Endothelial cell (in vitro differentiated cells): Measurements from ENCODE around the gene SCTR. TPM values are rescaled to one million over a fixed set of nuclear protein-coding genes. Genes with fewer than 3 reads are reported as not detected.

Experiments used
- DNase-seq: peaks from one replicate; pipeline ENCODE4 v3.0.0; 2021; ENCODE audit warnings: low spot score
- H3K27ac Mint-ChIP-seq: one replicate; pipeline ENCODE4 v1.8.0; 2021; ENCODE audit warnings: mixed read lengths, inconsistent platforms; ENCODE audit not compliant: unreplicated experiment
- H3K27me3 Mint-ChIP-seq: one replicate; pipeline ENCODE4 v1.8.0; 2021; ENCODE audit warnings: mild to moderate bottlenecking, moderate library complexity, mixed read lengths, inconsistent platforms; ENCODE audit not compliant: unreplicated experiment
- H3K36me3 Mint-ChIP-seq: one replicate; pipeline ENCODE4 v1.8.0; 2021; ENCODE audit warnings: mild to moderate bottlenecking, low read depth, mixed read lengths, inconsistent platforms; ENCODE audit not compliant: unreplicated experiment
- H3K4me1 Mint-ChIP-seq: one replicate; pipeline ENCODE4 v1.8.0; 2021; ENCODE audit warnings: mild to moderate bottlenecking, mixed read lengths, inconsistent platforms; ENCODE audit not compliant: unreplicated experiment
- H3K4me3 Mint-ChIP-seq: one replicate; pipeline ENCODE4 v1.8.0; 2021; ENCODE audit warnings: mild to moderate bottlenecking, mixed read lengths, inconsistent platforms; ENCODE audit not compliant: unreplicated experiment
- H3K9me3 Mint-ChIP-seq: one replicate; pipeline ENCODE4 v1.8.0; 2021; ENCODE audit warnings: mixed read lengths, inconsistent platforms; ENCODE audit not compliant: unreplicated experiment
- CTCF ChIP-seq: fragments of 200-600 bp; sonication (generic); IDR thresholded peaks from one replicate; pipeline ENCODE4 v1.5.0; 2021; ENCODE audit warnings: antibody characterized with exemption; ENCODE audit not compliant: unreplicated experiment
- total RNA-seq: library from RNA; stranded (reverse); fragmentation: NEBNext Ultra II Directional; extraction: Animal tissue kit (Norgen Biotek cat#: 25700); gene quantifications from one replicate; pipeline ENCODE4 v1.2.1, GENCODE V29; 2021; ENCODE audit not compliant: unreplicated experiment

Gene SCTR
- total RNA-seq, 1 donor from 2014 or later, result not detected

DNA sequence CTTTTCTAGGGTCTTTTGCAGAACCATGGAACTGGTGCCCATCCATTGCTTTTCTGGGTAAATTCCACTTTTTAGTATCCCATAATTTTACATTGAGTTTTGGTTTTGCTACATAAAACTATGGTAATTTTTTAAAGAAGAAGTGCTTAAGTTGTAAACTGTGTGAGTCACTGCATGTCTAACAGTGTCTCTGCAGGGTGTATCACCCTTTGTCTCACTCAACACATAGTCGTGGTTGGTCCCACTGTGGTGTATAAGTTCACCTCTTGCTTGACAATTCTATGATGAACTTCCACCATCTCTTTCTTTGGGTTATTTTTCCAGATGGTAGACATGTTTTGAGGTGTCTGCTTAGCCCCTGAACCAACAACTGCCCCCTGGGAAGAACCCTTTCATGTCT is 10.5 kb downstream of the SCTR start:
- Mint-ChIP-seq H3K36me3 (no peaks in the 10 kb centered on the region), H3K4me1 (peaks cover 3% of the 10 kb centered on the region), H3K27ac (no peak overlapping the region), H3K9me3 (no peaks in the 10 kb centered on the region), H3K4me3 (no peak overlapping the region), H3K27me3 (peaks cover 2% of the 10 kb centered on the region)
- no peak for DNase-seq
- TF ChIP-seq CTCF, result no peak

- H3K36me3 Mint-ChIP-seq, result no peaks in the 10 kb centered on the region
- DNase-seq, result no peak
- TF ChIP-seq CTCF, result no peak
- no peaks in the 10 kb centered on the region for H3K9me3 Mint-ChIP-seq
- peaks cover 2% of the 10 kb centered on the region for H3K27me3 Mint-ChIP-seq
- peaks cover 3% of the 10 kb centered on the region for H3K4me1 Mint-ChIP-seq
- no peak overlapping the region for H3K27ac Mint-ChIP-seq
- H3K4me3 Mint-ChIP-seq, result no peak overlapping the region
Measured at GRCh38 chr2:119512946-119513345, 11.3 kb downstream of the SCTR start.

- H3K36me3 Mint-ChIP-seq, result no peaks in the 10 kb centered on the region
- no peak for TF ChIP-seq CTCF
- no peaks in the 10 kb centered on the region for H3K27me3 Mint-ChIP-seq
- no peak overlapping the region for H3K27ac Mint-ChIP-seq
- no peak overlapping the region for H3K4me3 Mint-ChIP-seq
- H3K9me3 Mint-ChIP-seq, result no peaks in the 10 kb centered on the region
- no peak for DNase-seq
- no peaks in the 10 kb centered on the region for H3K4me1 Mint-ChIP-seq
Measured at GRCh38 chr2:119511989-119512388, 12.3 kb downstream of the SCTR start.

DNA sequence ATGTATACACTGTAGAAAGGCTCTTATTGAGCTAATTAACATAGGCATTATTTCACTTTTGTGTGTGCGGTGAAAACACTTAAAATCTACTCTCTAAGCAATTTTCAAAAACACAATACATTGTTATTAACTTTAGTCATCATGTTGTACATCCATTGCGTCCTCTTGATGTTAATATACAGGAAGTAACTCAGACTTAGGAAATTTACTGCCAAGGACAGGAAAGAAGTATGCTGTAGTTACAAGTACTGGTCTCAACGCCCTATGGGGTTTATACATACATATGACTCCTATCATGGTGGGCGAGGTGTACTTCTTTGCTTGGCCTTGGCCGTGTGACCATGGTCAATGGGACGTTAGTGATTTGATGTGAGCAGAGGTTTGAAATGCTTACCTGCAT is 15.5 kb downstream of the SCTR start:
- H3K9me3 Mint-ChIP-seq, result no peaks in the 10 kb centered on the region
- H3K36me3 Mint-ChIP-seq, result no peaks in the 10 kb centered on the region
- H3K4me1 Mint-ChIP-seq, result no peaks in the 10 kb centered on the region
- no peak overlapping the region for H3K27ac Mint-ChIP-seq
- no peak overlapping the region for H3K4me3 Mint-ChIP-seq
- no peak for TF ChIP-seq CTCF
- H3K27me3 Mint-ChIP-seq, result no peaks in the 10 kb centered on the region
- no peak for DNase-seq

- H3K4me1 Mint-ChIP-seq, result peaks cover 13% of the 10 kb centered on the region
- no peak overlapping the region for H3K27ac Mint-ChIP-seq
- peaks cover 6% of the 10 kb centered on the region for H3K9me3 Mint-ChIP-seq
- H3K4me3 Mint-ChIP-seq, result no peak overlapping the region
- no peak for TF ChIP-seq CTCF
- H3K27me3 Mint-ChIP-seq, result peaks cover 2% of the 10 kb centered on the region
- no peak for DNase-seq
- H3K36me3 Mint-ChIP-seq, result peaks cover 4% of the 10 kb centered on the region
Measured at GRCh38 chr2:119496682-119497081, 27.6 kb downstream of the SCTR start.
